IPS-15b (cell line): ENCODE measurements around the gene ADAMTS14.
"Not testable (repeated sequence)": the region's sequence is repeated elsewhere in the genome, so short reads cannot be mapped to it uniquely, and the experiment has no call there.

Source experiments
- H3K27me3 ChIP-seq: one replicate; pipeline ENCODE4 v1.6.1; 2013; ENCODE audit warnings: low read length; ENCODE audit not compliant: control insufficient read depth, insufficient read depth
- H3K36me3 ChIP-seq: one replicate; pipeline ENCODE4 v1.6.1; 2013; ENCODE audit warnings: low read length; ENCODE audit not compliant: control insufficient read depth, insufficient read depth
- H3K4me1 ChIP-seq: one replicate; pipeline ENCODE4 v1.6.1; 2013; ENCODE audit warnings: mild to moderate bottlenecking, low read length; ENCODE audit not compliant: control insufficient read depth, insufficient read depth
- H3K4me3 ChIP-seq: one replicate; pipeline ENCODE4 v1.5.1; 2013; ENCODE audit warnings: low read depth, low read length
- H3K9ac ChIP-seq: one replicate; pipeline ENCODE4 v1.6.1; 2013; ENCODE audit warnings: low read depth, mild to moderate bottlenecking, low read length
- H3K9me3 ChIP-seq: one replicate; pipeline ENCODE4 v1.6.1; 2013; ENCODE audit warnings: mild to moderate bottlenecking, low read length; ENCODE audit not compliant: control insufficient read depth, insufficient read depth

The ADAMTS14 gene

GRCh38 chr10:70763567-70763966, 91.3 kb downstream of the ADAMTS14 start:
- no peak overlapping the region for H3K9ac ChIP-seq
- no peaks in the 10 kb centered on the region for H3K36me3 ChIP-seq
- H3K27me3 ChIP-seq = no peaks in the 10 kb centered on the region
- H3K4me3 ChIP-seq = no peak overlapping the region
- peaks cover 7% of the 10 kb centered on the region for H3K4me1 ChIP-seq
- peaks cover 10% of the 10 kb centered on the region for H3K9me3 ChIP-seq

DNA sequence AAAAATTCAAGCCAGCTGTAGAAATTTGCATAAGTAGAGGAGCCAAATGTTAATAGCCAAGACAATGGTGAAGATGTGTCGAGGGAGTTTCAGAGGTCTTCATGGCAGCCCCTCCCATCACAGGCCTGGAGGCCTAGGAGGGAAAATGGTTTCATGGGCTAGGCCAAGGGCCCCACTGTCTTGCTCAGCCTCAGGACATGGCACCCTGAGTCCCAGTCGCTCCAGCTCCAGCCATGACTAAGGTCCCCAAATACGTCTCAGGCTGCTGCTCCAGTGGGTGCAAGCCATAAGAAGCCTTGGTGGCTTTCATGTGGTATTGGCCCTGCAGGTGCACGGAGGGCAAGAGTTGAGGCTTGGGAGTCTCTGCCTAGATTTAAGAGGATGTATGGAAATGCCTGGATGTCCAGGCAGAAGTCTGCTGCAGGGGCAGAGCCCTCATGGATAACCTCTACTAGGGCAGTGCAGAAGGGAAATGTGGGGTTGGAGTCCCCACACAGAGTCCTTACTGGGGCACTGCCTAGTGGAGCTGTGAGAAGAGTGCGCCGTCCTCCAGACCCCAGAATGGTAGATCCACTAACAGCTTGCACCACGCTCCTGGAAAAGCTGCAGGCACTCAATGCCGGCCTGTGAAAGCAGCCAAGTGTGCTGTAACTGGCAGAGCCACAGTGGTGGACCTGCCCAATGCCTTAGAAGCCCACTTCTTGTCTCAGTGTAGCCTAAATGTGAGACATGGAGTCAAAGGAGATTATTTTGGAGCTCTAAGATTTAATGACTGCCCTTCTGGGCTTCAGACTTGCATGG, 93.7 kb downstream of the ADAMTS14 start:
- Histone ChIP-seq H3K4me1 (peaks cover under 1% of the 10 kb centered on the region), H3K9me3 (peaks cover 10% of the 10 kb centered on the region), H3K4me3 (no peak overlapping the region), H3K27me3 (no peaks in the 10 kb centered on the region), H3K9ac (no peak overlapping the region), H3K36me3 (no peaks in the 10 kb centered on the region)

DNA sequence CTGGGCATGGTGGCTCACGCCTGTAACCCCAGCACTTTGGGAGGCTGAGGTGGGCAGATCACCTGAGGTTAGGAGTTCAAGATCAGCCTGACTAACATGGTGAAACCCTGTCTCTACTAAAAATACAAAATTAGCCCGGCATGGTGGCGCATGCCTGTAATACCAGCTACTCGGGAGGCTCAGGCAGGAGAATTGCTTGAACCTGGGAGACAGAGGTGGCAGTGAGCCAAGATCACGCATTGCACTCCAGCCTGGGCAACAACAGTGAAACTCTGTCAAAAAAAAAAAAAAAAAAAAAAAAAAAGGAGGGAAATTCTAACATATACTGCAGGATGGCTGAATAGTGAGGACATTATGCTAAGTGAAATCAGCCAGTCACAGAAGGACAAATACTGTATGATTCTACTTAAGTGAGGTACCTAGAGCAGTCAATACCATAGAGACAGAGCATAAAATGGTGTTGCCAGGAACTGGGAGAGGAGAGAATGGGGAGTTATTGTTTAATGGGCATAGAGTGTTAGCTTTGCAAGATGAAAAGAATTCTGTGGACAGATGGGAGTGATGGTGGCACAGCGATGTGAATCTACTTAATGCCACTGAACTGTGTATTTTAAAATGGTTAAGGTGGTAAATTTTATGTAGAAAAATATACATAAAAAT, 95.8 kb downstream of the ADAMTS14 start:
- H3K36me3 ChIP-seq, H3K27me3 ChIP-seq, H3K4me3 ChIP-seq, H3K4me1 ChIP-seq, H3K9ac ChIP-seq: not testable (repeated sequence)
- peaks cover 10% of the 10 kb centered on the region for H3K9me3 ChIP-seq

GRCh38 chr10:70769121-70769520, 96.8 kb downstream of the ADAMTS14 start:
- H3K4me3 ChIP-seq = no peak overlapping the region
- H3K9me3 ChIP-seq = peaks cover 10% of the 10 kb centered on the region
- H3K36me3 ChIP-seq = no peaks in the 10 kb centered on the region
- H3K4me1 ChIP-seq = no peaks in the 10 kb centered on the region
- no peak overlapping the region for H3K9ac ChIP-seq
- H3K27me3 ChIP-seq = no peaks in the 10 kb centered on the region

DNA sequence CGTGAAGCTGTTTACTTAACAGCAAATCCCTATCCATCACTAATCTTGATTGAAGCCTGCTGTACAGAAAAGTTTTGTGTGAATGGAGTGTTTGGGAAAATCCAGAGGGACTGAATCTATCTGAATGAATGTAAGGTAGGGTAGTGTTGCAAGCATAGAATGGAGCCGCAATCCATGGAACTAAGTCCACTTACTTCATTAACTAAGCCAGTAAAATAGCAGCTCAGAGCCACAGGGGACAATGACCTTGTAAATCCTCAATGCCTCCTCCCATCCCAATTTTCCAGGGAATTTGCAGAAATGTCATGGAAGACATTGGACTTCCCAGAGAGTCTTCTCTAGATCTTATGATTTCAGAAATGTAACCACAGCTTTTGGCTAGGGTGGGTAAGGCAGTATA, 97.7 kb downstream of the ADAMTS14 start:
- Histone ChIP-seq H3K4me3 (no peak overlapping the region), H3K36me3 (no peaks in the 10 kb centered on the region), H3K4me1 (no peaks in the 10 kb centered on the region), H3K27me3 (no peaks in the 10 kb centered on the region), H3K9ac (no peak overlapping the region), H3K9me3 (peaks cover 10% of the 10 kb centered on the region)

- H3K4me1 ChIP-seq, H3K36me3 ChIP-seq, H3K4me3 ChIP-seq, H3K27me3 ChIP-seq, H3K9ac ChIP-seq, H3K9me3 ChIP-seq: not testable (repeated sequence)
Measured at GRCh38 chr10:70770516-70770915, 98.2 kb downstream of the ADAMTS14 start.

GRCh38 chr10:70771311-70772194, 99.2 kb downstream of the ADAMTS14 start:
- Histone ChIP-seq H3K27me3 (no peaks in the 10 kb centered on the region), H3K9me3 (no peaks in the 10 kb centered on the region), H3K36me3 (no peaks in the 10 kb centered on the region), H3K4me1 (no peaks in the 10 kb centered on the region), H3K4me3 (no peak overlapping the region), H3K9ac (no peak overlapping the region)

DNA sequence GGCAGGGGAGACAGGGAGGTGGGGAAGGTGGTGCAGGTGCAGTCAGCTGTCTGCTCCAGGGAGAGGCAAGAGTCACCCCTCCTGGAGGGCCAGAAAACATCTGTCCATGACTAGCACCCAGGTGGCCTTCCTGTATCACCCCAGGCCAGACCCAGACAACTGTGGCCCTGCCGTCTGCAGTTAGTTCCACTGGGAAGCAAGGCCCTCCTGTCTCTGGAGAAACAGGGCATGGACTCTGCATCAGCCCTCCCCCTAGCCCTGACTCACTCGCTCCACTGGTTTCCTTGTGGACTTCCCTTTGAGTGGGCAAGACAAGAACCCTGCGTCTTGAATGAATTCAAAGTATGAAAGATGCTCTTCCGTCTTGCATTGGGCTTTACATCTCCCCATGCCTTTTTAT, 100.3 kb downstream of the ADAMTS14 start:
- Histone ChIP-seq H3K9me3 (no peaks in the 10 kb centered on the region), H3K4me1 (no peaks in the 10 kb centered on the region), H3K27me3 (no peaks in the 10 kb centered on the region)

DNA sequence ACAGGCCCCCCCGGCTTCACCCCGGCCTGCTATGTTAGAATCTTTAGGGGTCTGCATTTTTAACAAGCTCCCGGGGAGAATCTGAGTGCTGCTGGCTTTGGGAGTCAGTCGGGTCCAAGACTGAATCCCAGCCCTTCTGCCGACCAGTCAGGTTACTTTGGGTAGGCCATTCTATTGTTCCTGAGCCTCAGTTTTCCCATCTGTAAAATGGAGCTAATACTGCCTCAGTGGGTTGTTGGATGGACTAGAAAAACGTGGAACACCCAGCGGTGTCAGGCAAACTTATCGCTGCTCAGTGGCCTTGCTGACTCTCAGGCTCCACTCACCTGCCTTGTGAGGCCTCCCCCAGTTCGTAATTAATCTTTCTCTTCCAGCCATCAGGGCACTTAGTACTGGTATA, 101.2 kb downstream of the ADAMTS14 start:
- no peak overlapping the region for H3K4me3 ChIP-seq
- H3K27me3 ChIP-seq = no peaks in the 10 kb centered on the region
- no peaks in the 10 kb centered on the region for H3K36me3 ChIP-seq
- H3K9me3 ChIP-seq = no peaks in the 10 kb centered on the region
- H3K9ac ChIP-seq = no peak overlapping the region
- H3K4me1 ChIP-seq = no peaks in the 10 kb centered on the region

More for the DNA sequence above, 100.3 kb downstream of the ADAMTS14 start:
- H3K9ac ChIP-seq = no peak overlapping the region
- no peak overlapping the region for H3K4me3 ChIP-seq
- no peaks in the 10 kb centered on the region for H3K36me3 ChIP-seq

GRCh38 chr10:70773965-70774809, 101.9 kb downstream of the ADAMTS14 start:
- Histone ChIP-seq H3K36me3 (no peaks in the 10 kb centered on the region), H3K4me3 (no peak overlapping the region), H3K9me3 (no peaks in the 10 kb centered on the region), H3K27me3 (no peaks in the 10 kb centered on the region), H3K9ac (no peak overlapping the region), H3K4me1 (no peaks in the 10 kb centered on the region)
